WI38 (cell line): ENCODE data around the gene MUC4.

Experiments used
- H3K4me3 ChIP-seq: 2 replicates; pipeline ENCODE4 v1.5.1; 2011; ENCODE audit warnings: low read depth, mild to moderate bottlenecking, control low read depth, low read length
- TF ChIP-seq, protein P1 (sequence below): IDR thresholded peaks from 2 replicates; pipeline ENCODE4 v1.5.1; 2012; ENCODE audit warnings: low read depth, mild to moderate bottlenecking, control low read depth, low read length

The MUC4 gene

DNA sequence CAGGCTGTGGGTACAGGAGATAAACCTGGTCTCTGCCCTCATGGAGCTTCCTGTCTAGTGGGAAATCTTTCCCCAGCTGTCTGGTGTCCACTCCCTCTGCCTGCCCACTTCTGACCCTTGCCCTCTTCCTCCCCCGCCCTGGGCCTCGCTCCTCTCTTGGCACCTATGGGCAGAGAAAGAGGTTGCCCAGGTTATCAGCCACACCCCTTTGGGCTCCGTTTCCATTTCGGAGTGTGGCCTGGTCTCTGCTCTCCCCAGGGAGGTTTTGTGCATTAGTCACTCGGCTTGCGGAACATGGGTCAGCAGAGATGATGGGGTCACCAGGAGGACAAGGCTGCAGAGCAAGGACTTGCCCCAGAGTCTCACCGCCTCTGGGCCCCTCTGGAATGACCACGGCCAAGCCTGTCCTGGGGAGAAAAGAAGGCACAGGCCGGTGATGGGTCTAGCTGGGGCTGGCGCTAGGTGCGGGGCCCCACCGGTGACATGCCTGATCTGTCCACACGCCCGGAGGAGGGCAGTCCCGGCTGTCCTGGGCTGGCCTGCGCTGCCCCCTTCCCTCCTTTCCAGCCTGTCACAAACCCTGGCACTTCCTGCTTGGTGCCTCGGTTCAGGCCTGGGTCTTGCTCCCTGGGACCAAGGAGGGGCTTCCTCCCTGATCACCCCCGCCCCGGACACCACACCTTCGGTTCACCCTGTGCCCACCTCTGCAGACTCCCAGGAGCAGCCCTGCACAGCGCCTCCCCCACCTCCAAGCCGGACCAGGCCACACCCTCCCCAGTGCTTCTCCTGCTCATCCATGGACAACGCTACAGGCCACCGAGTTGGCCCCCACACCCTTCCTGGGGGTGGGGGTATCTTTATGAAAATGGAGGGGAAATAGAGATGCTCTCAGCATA lies 35.6 kb upstream of the MUC4 start:
- no peak overlapping the region for H3K4me3 ChIP-seq
- TF ChIP-seq, protein P1, sequence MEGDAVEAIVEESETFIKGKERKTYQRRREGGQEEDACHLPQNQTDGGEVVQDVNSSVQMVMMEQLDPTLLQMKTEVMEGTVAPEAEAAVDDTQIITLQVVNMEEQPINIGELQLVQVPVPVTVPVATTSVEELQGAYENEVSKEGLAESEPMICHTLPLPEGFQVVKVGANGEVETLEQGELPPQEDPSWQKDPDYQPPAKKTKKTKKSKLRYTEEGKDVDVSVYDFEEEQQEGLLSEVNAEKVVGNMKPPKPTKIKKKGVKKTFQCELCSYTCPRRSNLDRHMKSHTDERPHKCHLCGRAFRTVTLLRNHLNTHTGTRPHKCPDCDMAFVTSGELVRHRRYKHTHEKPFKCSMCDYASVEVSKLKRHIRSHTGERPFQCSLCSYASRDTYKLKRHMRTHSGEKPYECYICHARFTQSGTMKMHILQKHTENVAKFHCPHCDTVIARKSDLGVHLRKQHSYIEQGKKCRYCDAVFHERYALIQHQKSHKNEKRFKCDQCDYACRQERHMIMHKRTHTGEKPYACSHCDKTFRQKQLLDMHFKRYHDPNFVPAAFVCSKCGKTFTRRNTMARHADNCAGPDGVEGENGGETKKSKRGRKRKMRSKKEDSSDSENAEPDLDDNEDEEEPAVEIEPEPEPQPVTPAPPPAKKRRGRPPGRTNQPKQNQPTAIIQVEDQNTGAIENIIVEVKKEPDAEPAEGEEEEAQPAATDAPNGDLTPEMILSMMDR: no peak

DNA sequence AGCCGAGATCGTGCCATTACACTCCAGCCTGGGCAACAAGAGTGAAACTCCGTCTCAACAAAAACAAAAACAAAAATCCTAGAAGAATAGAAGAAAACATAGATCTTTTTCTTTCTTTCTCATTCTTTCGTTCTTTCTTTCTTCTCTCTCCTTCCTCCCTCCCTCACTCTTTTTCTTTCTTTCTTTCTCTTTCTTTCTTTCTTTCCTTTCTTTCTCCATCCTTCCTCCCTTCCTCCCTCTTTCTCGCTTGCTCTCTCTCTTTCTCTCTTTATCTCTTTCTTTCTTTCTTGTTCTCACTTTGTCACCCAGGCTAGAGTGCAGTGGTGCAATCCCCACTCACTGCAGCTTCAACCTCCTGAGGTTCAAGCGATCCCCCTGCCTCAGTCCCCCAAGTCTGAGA lies 33.8 kb upstream of the MUC4 start:
- H3K4me3 ChIP-seq: no peak overlapping the region
- TF ChIP-seq, protein P1: no peak

DNA sequence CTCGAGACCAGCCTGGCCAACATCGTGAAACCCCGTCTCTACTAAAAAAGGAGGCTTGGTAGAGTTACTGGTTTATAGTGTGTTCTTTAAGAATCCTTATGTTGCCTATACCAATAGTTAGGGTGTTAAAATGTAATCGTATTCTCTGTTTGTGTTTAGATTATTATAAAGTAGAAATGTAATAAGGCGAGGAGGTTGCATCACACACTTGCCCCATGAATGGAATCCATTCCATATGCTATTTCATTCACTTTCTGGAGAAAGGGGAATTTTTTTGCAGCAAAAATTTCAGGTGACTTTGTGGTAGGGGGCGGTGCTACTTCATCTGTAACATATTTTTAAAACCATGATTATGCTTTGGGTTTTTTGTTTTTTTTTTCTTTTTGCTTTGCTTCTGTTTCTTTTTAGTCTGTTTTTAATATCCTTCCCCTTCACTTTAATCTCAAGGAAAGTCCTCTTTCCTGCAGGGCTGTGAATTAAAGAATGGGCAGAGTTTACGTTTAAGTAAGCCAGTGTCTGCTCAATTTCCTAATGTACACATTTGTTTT lies 33.0 kb upstream of the MUC4 start:
- TF ChIP-seq, protein P1: no peak
- no peak overlapping the region for H3K4me3 ChIP-seq

DNA sequence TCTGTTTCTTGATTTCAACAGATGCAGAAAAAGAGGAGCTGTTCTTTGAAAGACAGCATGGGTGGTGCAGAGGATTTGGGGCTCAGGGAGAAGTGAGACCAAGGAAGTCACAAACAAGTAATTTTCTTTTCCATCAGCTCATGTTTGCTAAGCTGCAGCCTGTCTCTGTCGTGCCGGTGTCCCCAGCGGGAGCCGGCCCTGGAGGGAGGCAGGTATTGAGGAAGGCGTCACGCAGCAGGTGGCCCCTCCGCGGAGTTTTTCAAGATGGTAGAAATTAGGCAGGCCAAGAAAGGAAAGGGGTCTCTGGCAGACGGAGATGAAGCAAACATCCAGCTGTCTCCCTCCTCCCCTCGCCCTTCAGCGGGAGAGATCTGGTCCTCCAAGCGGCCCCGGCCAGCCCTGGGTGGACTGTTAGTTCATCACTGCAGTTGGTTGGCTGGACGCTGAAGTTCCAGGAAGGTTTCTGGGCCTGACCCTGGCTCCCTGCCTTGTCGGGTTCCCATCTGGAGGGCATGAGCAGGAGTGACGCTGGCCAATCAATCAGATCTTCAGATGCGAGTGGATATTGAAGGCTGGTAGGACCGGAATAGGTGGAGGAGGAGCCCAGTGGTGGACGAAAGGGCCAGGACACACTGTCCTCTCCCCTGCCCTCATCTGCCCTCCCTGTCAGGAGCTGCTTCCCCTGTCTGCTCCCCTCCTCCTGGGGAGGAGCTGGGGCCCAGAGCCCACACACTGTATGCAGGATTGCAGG lies 27.7 kb upstream of the MUC4 start:
- H3K4me3 ChIP-seq: no peak overlapping the region
- TF ChIP-seq, protein P1: no peak

DNA sequence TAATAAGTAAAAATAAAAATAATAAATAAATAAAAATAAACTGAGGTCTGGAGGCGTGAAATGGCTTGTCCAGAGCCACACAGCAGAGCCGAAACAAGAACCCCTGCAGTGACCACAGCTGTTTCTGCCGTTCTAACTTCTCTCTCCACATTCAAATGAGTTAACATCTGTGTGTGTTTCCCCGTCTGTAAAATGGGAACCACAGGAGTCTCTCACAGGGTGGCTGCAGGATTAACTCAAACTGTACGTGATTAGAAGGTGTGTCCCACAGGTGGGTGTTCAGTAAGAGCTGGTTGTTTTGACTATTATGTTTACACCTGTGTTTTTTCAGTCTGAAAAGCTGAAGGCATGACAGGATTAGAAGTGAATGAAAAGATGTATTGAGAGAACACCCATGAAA lies 27.0 kb upstream of the MUC4 start:
- TF ChIP-seq, protein P1: no peak
- no peak overlapping the region for H3K4me3 ChIP-seq

DNA sequence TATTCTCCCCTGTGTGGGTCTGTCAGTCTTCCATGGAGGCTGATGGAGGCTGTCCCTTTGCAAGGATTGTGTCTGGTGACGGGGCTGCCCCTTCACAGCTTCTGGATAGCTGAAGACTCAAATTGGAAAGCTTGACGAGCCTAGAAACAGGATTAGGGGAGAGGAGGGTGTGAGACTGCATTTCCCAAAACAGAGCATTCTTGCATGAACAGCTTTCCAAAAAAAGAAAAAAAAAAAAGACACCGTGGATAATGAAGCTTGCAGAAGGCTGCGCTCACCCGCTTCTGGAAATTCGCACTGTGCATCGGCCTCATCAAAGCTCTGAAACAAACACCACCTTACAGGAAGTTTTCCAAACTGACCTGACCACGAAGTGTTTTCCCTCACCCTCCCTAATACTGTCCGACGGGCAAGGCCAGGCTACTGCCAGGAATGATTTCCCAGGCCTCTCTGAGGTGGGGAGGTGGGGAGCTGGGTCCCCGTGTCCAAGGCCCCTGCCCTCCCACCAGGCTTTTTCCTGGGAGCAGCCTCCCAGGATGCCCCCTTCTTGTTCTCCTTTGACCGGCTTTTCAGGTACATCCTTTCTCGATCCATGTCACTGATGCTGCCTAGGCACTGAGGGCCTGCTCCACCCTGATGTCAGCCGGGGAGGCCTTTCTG lies 24.9 kb upstream of the MUC4 start:
- TF ChIP-seq, protein P1: no peak

More for the DNA sequence above, 24.9 kb upstream of the MUC4 start:
- H3K4me3 ChIP-seq: no peak overlapping the region
